H9 (cell line): ENCODE measurements around the gene IL20RB. TPM values are rescaled to one million over a fixed set of nuclear protein-coding genes. Genes with fewer than 3 reads are reported as not detected.

ENCODE experiments used
- DNase-seq: peaks from one replicate; pipeline ENCODE4 v3.0.0-alpha.2; 2017
- H2AFZ ChIP-seq: one replicate; pipeline ENCODE4 v1.6.1; 2013; ENCODE audit warnings: mild to moderate bottlenecking, low read length, control low read depth, moderate library complexity
- H2AK5ac ChIP-seq: 2 replicates; pipeline ENCODE4 v1.6.1; 2013; ENCODE audit warnings: low read length, control low read depth, mixed read lengths; ENCODE audit not compliant: insufficient read length
- H2BK120ac ChIP-seq: one replicate; pipeline ENCODE4 v1.6.1; 2013; ENCODE audit warnings: low read depth, mild to moderate bottlenecking, low read length, control low read depth, inconsistent platforms; ENCODE audit not compliant: poor library complexity, severe bottlenecking
- H2BK12ac ChIP-seq: 2 replicates; pipeline ENCODE4 v1.6.1; 2013; ENCODE audit warnings: low read length, control low read depth, mixed read lengths, low read depth; ENCODE audit not compliant: insufficient read length
- H2BK15ac ChIP-seq: 2 replicates; pipeline ENCODE4 v1.6.1; 2013; ENCODE audit warnings: low read depth, low read length, control low read depth
- H2BK20ac ChIP-seq: one replicate; pipeline ENCODE4 v1.6.1; 2013; ENCODE audit warnings: low read depth, mild to moderate bottlenecking, low read length, control low read depth, inconsistent platforms; ENCODE audit not compliant: poor library complexity, severe bottlenecking
- H2BK5ac ChIP-seq: 2 replicates; pipeline ENCODE4 v1.6.1; 2013; ENCODE audit warnings: low read length, control low read depth, mixed read lengths; ENCODE audit not compliant: insufficient read length
- H3K14ac ChIP-seq: 2 replicates; pipeline ENCODE4 v1.6.1; 2013; ENCODE audit warnings: low read length, control low read depth; ENCODE audit not compliant: insufficient read depth
- H3K18ac ChIP-seq: 2 replicates; pipeline ENCODE4 v1.6.1; 2013; ENCODE audit warnings: low read depth, mild to moderate bottlenecking, mixed read lengths, low read length, control low read depth; ENCODE audit not compliant: insufficient read length
- H3K23ac ChIP-seq: 2 replicates; pipeline ENCODE4 v1.6.1; 2013; ENCODE audit warnings: low read length, control low read depth, mixed read lengths, low read depth; ENCODE audit not compliant: insufficient read length
- H3K23me2 ChIP-seq: 2 replicates; pipeline ENCODE4 v1.6.1; 2013; ENCODE audit warnings: low read depth, mild to moderate bottlenecking, mixed read lengths, low read length, control low read depth; ENCODE audit not compliant: insufficient read length, poor library complexity, severe bottlenecking
- H3K27ac ChIP-seq: 2 replicates; pipeline ENCODE4 v1.5.1; 2013; ENCODE audit warnings: low read length, control low read depth, mixed read lengths, low read depth; ENCODE audit not compliant: insufficient read length
- H3K27me3 ChIP-seq: 2 replicates; pipeline ENCODE4 v1.6.1; 2013; ENCODE audit warnings: low read length, control low read depth, inconsistent platforms; ENCODE audit not compliant: insufficient read depth
- H3K4ac ChIP-seq: 2 replicates; pipeline ENCODE4 v1.6.1; 2013; ENCODE audit warnings: low read depth, mild to moderate bottlenecking, control low read depth, inconsistent platforms, low read length, moderate library complexity
- H3K4me1 ChIP-seq: 2 replicates; pipeline ENCODE4 v1.6.1; 2013; ENCODE audit warnings: low read length, control low read depth, inconsistent platforms; ENCODE audit not compliant: insufficient read depth
- H3K4me2 ChIP-seq: 2 replicates; pipeline ENCODE4 v1.6.1; 2013; ENCODE audit warnings: low read length, control low read depth, mixed read lengths; ENCODE audit not compliant: insufficient read length, insufficient read depth
- H3K56ac ChIP-seq: 2 replicates; pipeline ENCODE4 v1.6.1; 2013; ENCODE audit warnings: low read depth, mild to moderate bottlenecking, mixed read lengths, low read length, control low read depth; ENCODE audit not compliant: insufficient read length
- H3K79me1 ChIP-seq: 2 replicates; pipeline ENCODE4 v1.6.1; 2013; ENCODE audit warnings: low read depth, mild to moderate bottlenecking, moderate library complexity, low read length, control low read depth, inconsistent platforms; ENCODE audit not compliant: insufficient read depth, poor library complexity, severe bottlenecking
- H3K79me2 ChIP-seq: 2 replicates; pipeline ENCODE4 v1.6.1; 2013; ENCODE audit warnings: low read length, control low read depth, inconsistent platforms; ENCODE audit not compliant: insufficient read depth
- H3K9ac ChIP-seq: 2 replicates; pipeline ENCODE4 v1.6.1; 2013; ENCODE audit warnings: low read length, control low read depth, mixed read lengths; ENCODE audit not compliant: insufficient read length; ENCODE audit errors: extremely low read depth
- H3K9me3 ChIP-seq: one replicate; pipeline ENCODE4 v1.6.1; 2013; ENCODE audit warnings: low read depth, low read length, inconsistent platforms; ENCODE audit not compliant: control insufficient read depth
- H3T11ph ChIP-seq: one replicate; pipeline ENCODE4 v1.6.1; 2013; ENCODE audit warnings: mild to moderate bottlenecking, low read length, control low read depth, inconsistent platforms
- H4K20me1 ChIP-seq: one replicate; pipeline ENCODE4 v1.6.1; 2013; ENCODE audit not compliant: control insufficient read depth, insufficient read length, insufficient read depth
- H4K5ac ChIP-seq: 2 replicates; pipeline ENCODE4 v1.6.1; 2013; ENCODE audit warnings: low read depth, mild to moderate bottlenecking, mixed read lengths, low read length, control low read depth; ENCODE audit not compliant: insufficient read length
- H4K8ac ChIP-seq: replicated peaks from 2 replicates; pipeline ENCODE4 v1.6.1; 2013; ENCODE audit warnings: low read length, control low read depth, mixed read lengths, low read depth; ENCODE audit not compliant: insufficient read length
- H4K91ac ChIP-seq: 2 replicates; pipeline ENCODE4 v1.6.1; 2013; ENCODE audit warnings: low read depth, mild to moderate bottlenecking, moderate library complexity, mixed read lengths, low read length, control low read depth; ENCODE audit not compliant: insufficient read length
- H3K27ac Mint-ChIP-seq, 3 experiments: 2 replicates in 2 of 3; 3 replicates in 1 of 3; pipeline ENCODE4 v1.8.0; 2020 to 2021; ENCODE audit warnings: mixed read lengths in 3 of 3, mild to moderate bottlenecking in 1 of 3, moderate library complexity in 1 of 3
- H3K27me3 Mint-ChIP-seq: 2 replicates; pipeline ENCODE4 v1.8.0; 2021; ENCODE audit warnings: low read depth, mild to moderate bottlenecking, moderate library complexity, mixed read lengths
- H3K36me3 Mint-ChIP-seq, 3 experiments: 2 replicates in 2 of 3; 3 replicates in 1 of 3; pipeline ENCODE4 v1.8.0; 2020 to 2021; ENCODE audit warnings: low read depth in 3 of 3, mixed read lengths in 3 of 3; ENCODE audit not compliant: insufficient read depth in 1 of 3
- H3K4me1 Mint-ChIP-seq, 2 experiments: 2 replicates each; pipeline ENCODE4 v1.8.0; 2020; ENCODE audit warnings: mixed read lengths in 2 of 2
- H3K4me3 Mint-ChIP-seq, 2 experiments: 2 replicates in 1 of 2; 3 replicates in 1 of 2; pipeline ENCODE4 v1.8.0; 2020 to 2021; ENCODE audit warnings: mild to moderate bottlenecking in 2 of 2, mixed read lengths in 2 of 2, moderate library complexity in 1 of 2
- H3K9me3 Mint-ChIP-seq, 2 experiments: 2 replicates in 1 of 2; 3 replicates in 1 of 2; pipeline ENCODE4 v1.8.0; 2020; ENCODE audit warnings: mild to moderate bottlenecking in 2 of 2, mixed read lengths in 2 of 2, moderate library complexity in 1 of 2
- CTCF ChIP-seq: fragments of 200-600 bp; sonication (generic); conservative IDR thresholded peaks from 3 replicates; pipeline ENCODE4 v1.8.0; 2021; ENCODE audit warnings: antibody characterized with exemption, mild to moderate bottlenecking
- WGBS: extraction: QIAGEN DNeasy Blood & Tissue Kit; methylation state at CpG from one replicate; pipeline ENCODE4 v1.1.7; 2013; ENCODE audit warnings: missing lambda C conversion rate, low lambda C conversion rate, mixed read lengths; ENCODE audit not compliant: insufficient read length; ENCODE audit errors: extremely low coverage; 5-methylcytosine and 5-hydroxymethylcytosine counted together
- total RNA-seq: library from RNA; stranded (reverse); gene quantifications from 2 replicates; pipeline ENCODE4 v1.2.1, GENCODE V29; 2021

The IL20RB gene
- total RNA-seq, 1 experiment from 2014 or later = 1.5 TPM

- Histone ChIP-seq H2BK5ac (no peak overlapping the region), H3K27ac (no peak overlapping the region), H2BK120ac (no peak overlapping the region), H4K20me1 (no peaks in the 10 kb centered on the region), H3K79me1 (no peaks in the 10 kb centered on the region), H3K4ac (no peak overlapping the region), H3K56ac (no peak overlapping the region), H3K14ac (no peak overlapping the region), H4K91ac (no peak overlapping the region), H3K79me2 (no peaks in the 10 kb centered on the region), H3K18ac (no peak overlapping the region), H2BK12ac (no peak overlapping the region), H2AK5ac (no peak overlapping the region), H2AFZ (no peak overlapping the region), H3K4me2 (no peak overlapping the region), H3K9ac (no peak overlapping the region), H2BK15ac (no peak overlapping the region), H3K23me2 (no peaks in the 10 kb centered on the region), H3K4me1 (peaks cover 2% of the 10 kb centered on the region; the same call in 1 of the 2 replicates), H3K9me3 (no peaks in the 10 kb centered on the region), H3T11ph (no peak overlapping the region), H3K27me3 (no peaks in the 10 kb centered on the region), H2BK20ac (no peak overlapping the region), H3K23ac (no peak overlapping the region), H4K5ac (no peak overlapping the region), H4K8ac (no peak overlapping the region)
- no CpG with 5 or more reads among the region's 1 CpG for WGBS
- Mint-ChIP-seq H3K4me1 (peaks cover 9 to 13% of the 10 kb centered on the region in 2 experiments), H3K36me3 (peaks cover 0 to 8% (median 0%) of the 10 kb centered on the region in 3 experiments; a peak in 3 of 7 replicates), H3K9me3 (no peaks in the 10 kb centered on the region), H3K27me3 (no peaks in the 10 kb centered on the region), H3K27ac (no peak overlapping the region), H3K4me3 (no peak overlapping the region)
- DNase-seq = no peak
- TF ChIP-seq CTCF = no peak
Observed at GRCh38 chr3:136950623-136951022, 7.2 kb upstream of the IL20RB start.
